NCI-H82 (cell line): ENCODE measurements around the gene CPN1.
"Not testable (repeated sequence)": the region's sequence is repeated elsewhere in the genome, so short reads cannot be mapped to it uniquely, and the experiment has no call there.

Experiments
- DNase-seq: peaks from one replicate; lab custom pipeline; 2025; lab: John Stamatoyannopoulos, UW

Gene CPN1

GRCh38 chr10:100022403-100022802 is 59.3 kb downstream of the CPN1 start:
- DNase-seq, result no peak

DNA sequence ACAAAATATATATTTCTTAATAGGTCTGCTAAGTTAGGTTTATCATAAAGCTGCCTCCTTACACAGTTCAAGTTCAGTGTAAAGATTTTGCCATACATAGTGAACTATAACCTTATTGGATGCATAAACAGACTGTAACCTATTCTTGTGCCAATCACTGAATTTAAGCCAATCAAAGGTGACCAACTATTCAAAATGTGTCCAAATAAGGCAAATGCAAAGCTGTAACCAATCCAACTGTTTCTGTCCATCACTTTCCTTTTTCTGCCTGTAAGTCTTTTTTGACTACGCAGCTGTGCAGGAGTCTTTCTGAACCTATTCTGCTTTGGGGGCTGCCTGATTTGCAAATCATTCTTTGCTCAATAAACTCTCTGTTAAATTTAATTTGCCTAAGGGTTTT is 60.3 kb downstream of the CPN1 start:
- no peak for DNase-seq

DNA sequence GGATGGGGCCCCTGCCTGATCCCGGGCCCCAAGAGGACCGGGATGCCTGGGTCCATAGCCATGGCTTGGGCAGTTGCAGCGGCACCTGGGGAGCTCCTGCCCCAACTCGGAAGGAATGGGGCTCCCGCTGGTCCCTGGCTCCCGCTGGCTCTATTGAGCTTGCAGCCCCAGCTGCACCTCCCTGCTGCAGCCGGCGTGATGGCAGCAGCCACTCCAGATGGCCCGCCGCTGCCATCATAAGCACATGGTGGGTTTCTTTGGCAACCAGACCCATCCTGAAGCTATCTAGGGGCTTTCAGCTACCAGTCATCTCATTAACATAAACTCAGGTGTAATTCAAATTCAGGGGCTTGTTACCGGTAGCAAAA is 60.8 kb downstream of the CPN1 start:
- DNase-seq, result peak; percentile 44

GRCh38 chr10:100020142-100020885 is 61.4 kb downstream of the CPN1 start:
- DNase-seq, result no peak

DNA sequence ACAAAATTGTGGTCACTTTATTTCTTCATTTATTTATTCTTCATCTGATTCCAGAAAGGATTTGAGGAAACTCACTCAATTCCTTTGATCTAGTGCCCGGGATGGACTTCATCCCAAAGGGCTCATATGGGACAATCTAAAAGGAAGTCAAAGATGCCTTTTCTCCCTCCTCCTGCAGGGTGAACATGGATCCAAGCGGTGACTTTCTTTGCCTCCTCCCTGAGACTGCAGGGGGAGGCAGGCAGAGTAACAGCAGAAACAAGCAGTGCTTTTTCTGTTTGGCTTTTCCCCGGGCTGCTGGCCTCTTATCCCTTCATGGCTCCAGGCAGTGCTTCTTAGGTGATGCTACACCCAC is 61.9 kb downstream of the CPN1 start:
- peak; percentile 13 for DNase-seq

DNA sequence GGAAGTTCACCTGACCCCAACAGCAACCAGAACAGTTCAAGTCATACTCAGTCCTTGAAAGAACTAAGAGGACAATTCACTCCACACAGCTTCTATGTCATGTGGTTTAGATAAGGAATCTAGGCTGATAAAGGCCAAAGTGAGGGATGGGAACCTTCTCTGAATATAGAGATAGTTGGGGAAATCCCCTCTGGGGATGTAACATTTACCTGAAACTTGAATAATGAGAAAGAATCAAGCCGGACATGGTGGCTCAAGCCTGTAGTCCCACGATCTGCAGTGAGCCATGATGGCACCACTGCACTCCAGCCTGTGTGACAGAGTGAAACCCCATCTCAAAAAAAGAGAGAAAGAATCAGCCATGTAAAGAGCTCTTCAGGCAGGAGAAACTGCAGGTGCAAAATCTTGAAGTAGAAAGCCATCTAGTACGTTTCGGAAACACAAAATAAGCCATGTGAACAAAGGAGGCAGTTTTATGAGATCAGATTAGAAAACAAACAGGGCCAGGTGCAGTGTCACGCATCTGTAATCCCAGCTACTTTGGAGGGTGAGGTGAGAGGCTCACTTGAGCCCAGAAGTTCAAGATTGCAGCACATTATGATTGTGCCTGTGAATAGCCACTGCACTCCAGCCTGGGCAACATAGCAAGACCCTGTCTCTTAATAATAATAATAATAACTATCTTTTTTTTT is 67.5 kb downstream of the CPN1 start:
- peak; percentile 27 for DNase-seq

DNA sequence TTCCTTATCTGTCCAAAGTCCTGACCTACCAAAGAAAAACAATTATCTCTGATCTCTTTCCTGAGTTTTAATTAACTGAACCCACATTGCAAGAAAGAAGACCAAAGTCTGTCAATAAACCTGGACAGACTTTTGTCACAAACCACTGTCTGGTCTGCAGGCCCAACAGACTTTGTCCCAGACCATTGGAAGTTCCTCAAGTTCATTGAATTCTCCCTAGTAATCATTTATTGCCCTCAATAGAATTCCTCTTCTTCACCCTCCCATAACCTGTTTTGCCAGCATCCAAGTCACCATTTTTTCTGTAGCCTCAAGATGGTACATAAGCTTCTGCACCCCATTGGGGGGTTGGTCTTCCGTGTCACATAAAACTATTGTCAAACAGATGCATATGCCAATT is 68.0 kb downstream of the CPN1 start:
- no peak for DNase-seq

GRCh38 chr10:100011906-100012305 is 69.8 kb downstream of the CPN1 start:
- DNase-seq, result not testable (repeated sequence)

- DNase-seq, result peak; percentile 88
Measured at GRCh38 chr10:100009793-100010676, 71.6 kb downstream of the CPN1 start, which contains the start of gene DNMBP. Gene DNMBP (minus strand): TSS chr10:100009947. CDS start chr10:99972124, 37,823 bp downstream.

GRCh38 chr10:100009283-100009792 is 72.3 kb downstream of the CPN1 start:
- DNase-seq, result peak; percentile 76

GRCh38 chr10:100008708-100009282 is 72.9 kb downstream of the CPN1 start:
- DNase-seq, result peak; percentile 28

GRCh38 chr10:100008142-100008522 is 73.5 kb downstream of the CPN1 start:
- DNase-seq, result no peak

DNA sequence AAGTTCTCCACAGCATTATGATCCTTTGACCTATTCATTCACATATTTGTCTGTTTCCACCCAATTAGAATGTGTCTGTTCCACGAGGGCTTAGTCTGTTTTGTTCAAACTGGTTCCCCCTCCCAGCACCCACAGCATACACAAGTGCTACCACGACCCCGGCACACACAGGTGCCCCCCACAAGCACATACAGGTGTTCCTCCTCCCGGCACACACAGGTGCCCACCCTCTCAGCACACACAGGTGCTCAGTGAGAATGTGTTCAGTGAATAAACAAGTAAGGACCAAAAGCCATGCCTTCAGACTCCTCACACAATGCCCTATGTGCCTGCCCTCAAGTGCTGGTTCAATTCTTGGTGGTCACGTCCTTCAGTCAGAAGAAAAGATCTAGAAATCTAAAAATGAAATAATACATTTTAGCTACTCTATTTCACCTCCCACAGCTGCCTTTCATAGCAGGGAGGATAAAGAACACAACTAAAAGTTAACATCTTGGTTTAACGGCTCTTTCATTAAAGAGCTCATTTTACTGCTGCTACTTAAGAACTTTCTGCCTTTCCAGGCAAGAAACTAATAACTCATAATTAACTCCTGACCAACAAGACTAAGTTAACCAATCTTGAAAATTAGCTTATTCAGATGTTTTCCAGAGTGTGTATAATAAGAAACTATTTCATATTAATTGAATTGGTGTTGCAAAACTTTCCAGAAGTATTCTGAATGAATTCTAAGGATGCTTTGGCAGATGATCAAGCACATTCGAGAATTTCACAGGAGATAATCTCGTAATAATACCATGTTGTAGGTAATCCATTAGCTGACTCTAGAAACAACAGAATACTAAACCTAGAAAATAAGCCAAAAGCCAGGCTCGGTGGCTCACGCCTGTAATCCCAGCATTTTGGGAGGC is 74.2 kb downstream of the CPN1 start:
- DNase-seq, result peak; percentile 40

- DNase-seq, result no peak
Measured at GRCh38 chr10:100006243-100006886, 75.3 kb downstream of the CPN1 start.

DNA sequence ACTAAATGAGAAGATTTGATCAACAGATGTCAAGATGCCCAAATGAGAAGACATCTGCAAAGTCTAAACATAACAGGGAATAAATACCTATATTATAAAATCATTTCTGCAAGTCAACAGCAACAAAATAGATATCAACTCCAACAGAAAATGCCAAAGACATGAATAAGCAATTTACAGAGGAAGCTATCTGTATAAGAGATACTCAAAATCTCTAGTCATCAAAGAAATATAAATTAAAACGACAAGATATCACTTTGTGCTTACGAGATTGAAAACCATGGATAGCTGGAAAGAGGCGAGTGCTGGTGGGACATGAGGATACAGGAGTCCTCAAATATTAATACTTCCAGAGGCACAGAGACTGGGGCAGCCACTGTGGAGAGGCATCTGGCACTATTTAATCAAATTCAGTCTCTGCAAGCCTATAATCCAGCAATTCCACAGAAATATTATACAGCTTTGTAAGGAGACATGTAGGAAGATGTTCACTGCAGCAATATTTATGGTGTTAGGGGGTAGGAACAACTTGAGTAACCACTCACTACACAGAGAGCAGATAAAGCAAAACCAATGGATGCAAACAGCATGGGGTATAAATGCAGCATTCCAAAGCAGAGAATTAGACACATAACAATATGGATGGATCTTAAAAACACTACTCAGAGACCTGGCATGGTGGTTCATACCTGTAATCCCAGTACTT is 76.7 kb downstream of the CPN1 start:
- DNase-seq, result no peak

DNA sequence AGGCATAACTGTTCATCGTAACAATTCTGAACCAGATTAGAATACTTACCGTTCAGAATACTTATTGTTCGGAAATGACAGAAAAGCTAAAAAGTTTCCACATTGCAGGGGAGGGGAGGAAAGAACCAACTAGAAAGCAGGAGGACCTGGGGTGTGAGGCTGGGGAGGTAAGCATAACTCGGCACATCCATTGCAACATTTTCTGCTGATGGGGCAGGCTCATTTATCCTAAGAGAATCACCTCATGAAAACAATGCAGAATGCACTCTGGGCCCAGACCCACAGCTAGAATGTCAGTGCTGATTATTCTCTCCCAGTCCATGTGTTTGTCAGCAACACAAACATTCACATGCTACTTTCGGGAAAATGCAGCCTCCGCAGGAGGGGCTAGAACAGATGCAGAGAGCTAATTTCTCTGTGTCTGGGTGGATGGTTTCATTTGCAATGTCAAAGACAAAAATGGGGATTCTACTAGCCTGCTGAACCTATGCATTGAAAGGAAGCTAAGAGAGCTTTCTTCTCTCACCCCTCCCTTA is 81.5 kb downstream of the CPN1 start:
- no peak for DNase-seq

DNA sequence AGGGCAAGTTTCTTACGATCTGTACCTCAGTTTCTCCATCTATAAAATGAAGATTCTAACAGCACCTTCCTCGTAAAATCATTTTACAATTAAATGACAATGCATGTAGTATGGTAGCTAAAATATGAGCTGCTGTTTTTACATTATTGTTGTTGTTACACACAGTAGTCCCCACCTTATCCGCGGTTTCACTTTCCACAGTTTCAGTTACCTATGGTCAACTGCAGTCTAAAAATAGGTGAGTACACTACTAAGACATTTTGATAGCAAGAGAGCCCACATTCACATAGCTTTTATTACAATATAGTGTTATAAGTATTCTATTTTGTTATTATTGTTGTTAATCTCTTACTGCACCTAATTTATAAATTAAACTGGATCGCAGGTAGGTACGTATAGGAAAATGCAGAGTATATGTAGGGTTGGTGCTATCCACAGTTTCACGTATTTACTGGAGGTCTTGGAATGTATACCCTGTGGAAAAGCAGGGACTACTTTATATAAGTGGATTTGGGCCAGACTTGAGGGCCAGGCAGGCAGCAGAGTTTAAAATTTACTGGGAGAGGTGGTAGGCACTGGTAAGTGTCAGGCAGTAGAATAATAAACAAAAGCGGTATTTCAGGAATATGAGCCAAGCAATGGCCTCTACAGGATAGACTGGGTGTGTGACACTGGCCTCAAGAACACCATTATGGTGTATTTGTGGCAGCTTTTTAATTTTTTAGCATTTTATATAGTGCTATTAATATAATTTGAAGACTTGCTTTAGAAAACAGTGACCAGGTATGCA is 82.2 kb downstream of the CPN1 start:
- DNase-seq, result no peak

DNA sequence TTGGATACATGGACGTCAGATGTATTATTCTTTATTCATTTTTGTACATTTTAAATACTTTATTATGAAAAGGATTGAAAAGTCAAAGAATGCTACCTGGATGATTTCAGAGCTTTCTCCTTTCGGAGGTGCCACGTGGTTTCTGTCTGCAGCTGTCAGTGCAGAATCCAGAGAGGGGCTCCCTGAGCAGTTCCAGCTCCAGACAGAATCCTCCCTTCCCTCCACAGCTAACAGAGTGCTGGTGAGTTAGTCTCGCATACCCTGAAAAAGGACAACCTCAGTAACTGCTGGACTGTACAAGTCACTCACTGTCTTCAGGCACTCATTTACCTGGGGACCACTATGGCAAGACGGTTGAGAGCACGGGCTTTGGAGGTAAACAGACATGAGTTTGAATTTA is 82.8 kb downstream of the CPN1 start:
- no peak for DNase-seq
